Measurements from ENCODE around the gene AP3S2.

The AP3S2 gene

DNA sequence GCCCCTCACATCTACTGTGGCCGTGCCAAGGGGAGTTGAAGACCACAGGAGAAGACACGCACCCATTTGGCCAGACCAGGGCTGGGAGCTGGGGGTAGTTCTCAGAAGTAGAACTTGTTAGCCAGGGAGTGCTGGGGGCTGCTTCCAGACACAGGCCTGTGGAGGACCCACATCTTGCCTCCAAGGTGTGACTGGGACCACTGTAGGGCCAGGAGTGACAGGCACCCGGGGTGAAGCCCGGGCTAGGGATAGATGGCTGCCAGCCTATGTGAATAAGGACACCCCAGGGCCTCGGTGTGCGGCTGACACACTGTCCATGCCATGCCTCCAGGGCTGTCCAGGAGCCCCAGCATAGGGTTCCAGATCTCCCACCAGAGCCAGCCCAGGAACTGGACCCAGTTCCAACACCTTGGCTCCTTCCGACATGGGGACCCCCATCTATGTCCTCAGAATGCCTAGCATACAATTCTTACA is 80.9 kb downstream of the AP3S2 start:
- DNase-seq, result no peak

DNA sequence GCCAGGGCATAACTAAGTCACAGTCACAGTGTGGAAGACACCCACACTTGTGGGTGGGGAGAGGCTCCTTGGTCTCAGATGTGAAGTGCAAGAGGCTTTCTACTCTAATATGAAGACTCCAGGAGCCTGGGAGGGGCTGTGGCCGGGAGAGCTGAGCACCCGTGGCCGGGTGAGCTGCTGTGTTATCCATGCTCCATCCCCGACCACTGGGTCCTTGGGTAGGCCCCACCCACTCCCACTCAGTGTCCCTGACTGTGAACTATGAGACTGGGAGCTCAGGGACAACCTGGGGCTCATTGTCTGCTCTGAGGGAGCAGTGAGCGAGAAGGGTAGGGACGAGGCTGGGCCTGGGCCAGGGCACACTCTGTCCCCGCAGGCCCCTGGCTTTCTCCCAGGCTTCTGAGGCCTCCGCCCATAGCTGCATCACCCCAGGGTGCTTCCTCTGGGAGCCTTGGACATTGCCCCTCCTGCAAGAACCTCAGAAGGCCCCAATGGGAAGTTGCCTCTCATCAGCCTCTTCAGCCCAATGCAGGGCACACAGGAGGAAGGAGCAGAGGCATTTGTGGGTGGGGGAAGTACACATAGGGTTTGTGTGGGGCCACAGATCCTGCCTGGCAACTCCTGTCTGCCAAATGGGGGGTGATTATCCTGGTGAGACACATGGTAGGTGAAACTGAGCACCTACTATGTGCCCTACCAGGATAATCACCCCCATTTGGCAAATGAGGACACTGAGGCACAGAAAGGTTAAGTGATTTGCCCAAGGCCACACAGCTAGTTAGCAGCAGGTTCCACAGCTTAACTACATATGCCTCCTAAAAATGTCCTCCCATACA is 81.6 kb downstream of the AP3S2 start:
- no peak for DNase-seq

GRCh38 chr15:89810837-89811236 is 83.0 kb downstream of the AP3S2 start:
- no peak for DNase-seq

- no peak for DNase-seq
Observed at GRCh38 chr15:89809787-89810148, 84.0 kb downstream of the AP3S2 start.

- DNase-seq, result no peak
Observed at GRCh38 chr15:89809093-89809786, 84.6 kb downstream of the AP3S2 start.

DNA sequence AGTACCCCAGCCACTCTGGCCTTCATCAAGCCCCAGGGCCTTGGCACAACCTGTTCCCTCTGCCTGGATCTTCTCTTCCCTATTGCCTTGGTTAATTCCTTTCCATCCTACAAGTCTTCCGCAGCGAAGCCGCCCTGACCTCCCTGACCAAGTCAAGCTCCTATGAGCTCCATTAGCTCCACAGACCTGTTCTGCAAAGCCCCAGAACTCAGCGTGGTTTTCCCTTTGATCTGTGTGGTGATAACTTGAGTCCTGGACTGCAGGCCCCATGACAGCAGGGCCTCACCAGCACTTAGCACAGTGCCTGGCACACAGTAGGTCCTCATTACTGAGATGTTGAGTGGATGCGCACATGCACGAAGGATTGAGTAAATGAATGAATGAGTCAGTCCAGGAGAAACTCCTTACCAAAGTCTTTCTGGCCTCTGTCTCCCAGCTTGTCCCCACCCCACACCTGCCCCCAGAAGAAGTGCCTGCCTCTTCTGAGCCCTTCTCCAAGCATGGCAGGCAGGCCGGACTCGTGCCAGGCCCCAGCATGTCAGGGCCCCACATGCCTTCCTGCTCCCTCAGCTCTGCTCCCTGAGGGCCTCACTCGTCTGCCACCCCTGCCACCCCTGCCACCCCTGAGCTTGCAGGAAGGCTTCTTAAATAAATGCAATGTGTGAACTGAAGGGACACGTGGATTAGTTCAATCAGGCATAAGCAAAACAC is 85.5 kb downstream of the AP3S2 start:
- DNase-seq, result no peak

DNA sequence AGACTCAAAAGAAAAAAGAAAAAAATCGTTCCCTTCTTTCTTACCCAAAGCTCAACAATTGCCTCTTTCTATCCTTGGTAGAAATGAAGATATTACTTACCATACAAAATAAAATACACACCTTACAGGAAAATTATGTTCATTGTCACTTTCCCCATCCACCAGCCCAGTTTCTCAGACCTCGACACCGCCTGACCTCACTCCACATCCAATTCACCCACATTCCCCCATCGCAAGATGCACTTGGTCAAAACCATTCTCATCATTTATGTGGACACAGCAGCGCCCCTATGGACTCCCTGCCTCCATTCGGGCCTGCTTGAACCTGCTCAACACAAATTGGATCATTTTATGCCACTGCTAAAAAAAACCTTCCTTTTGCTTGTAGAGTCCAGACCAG is 86.1 kb downstream of the AP3S2 start:
- no peak for DNase-seq

- no peak for DNase-seq
Observed at GRCh38 chr15:89806559-89807550, 86.9 kb downstream of the AP3S2 start.

DNA sequence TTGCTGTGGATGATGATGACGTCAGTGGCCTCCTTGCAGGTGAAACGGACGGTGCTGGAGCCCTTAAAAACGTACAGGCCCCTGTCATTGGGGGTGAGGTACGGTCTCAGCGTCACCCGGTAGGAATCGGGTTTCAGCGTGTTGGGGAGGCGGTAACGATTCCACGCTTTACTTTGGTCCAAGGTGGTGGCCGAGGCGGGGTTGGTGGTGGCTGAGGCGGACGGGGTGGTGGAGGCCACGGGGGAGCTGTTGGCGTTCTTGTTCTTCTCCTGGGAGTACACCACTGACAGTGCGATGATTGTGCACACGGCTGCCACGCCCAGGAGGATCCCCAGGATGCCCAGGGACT is 87.6 kb downstream of the AP3S2 start:
- no peak for DNase-seq

GRCh38 chr15:89805241-89806209 is 88.3 kb downstream of the AP3S2 start:
- no peak for DNase-seq

DNA sequence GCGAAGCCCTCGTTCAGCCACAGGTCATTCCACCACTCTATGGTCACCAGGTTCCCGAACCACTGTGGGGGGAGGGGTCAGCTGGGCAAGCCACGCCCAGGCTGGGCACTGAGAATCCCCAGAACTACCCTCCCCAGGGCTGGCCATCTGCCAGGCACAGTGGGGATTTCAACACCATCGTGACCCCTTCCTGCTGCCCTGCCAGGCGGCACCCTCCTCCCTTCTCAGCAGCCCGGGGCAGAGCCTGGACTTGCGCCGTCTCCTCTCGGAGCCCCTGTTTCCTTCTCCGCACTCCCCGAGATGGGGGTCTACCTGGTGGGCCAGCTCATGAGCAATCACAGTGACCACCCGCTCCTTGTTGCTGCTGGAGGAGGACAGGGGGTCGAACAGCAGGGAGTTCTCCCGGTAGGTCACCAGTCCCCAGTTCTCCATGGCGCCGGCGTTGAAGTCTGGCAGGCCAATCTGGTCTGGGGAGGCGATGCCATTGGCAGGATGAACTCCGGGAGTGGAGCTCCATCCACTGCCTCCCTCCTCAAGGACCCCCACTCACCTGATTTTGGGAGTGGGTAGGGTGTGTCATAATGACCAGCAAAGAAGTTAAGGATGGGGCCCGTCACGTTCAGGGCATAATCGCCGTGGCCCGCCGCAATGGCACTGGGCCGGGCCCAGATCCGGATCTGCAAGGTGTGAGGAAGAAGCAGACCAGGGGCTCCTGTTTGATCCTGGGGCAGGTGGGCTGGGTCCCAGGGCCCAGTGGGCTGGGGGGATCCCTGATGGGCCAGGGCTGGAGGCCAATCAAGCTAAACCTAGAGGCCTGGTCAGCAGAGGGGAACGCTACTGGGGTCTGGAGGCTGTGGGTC is 89.6 kb downstream of the AP3S2 start:
- no peak for DNase-seq

GRCh38 chr15:89802986-89803824 is 90.6 kb downstream of the AP3S2 start:
- DNase-seq, result no peak

DNA sequence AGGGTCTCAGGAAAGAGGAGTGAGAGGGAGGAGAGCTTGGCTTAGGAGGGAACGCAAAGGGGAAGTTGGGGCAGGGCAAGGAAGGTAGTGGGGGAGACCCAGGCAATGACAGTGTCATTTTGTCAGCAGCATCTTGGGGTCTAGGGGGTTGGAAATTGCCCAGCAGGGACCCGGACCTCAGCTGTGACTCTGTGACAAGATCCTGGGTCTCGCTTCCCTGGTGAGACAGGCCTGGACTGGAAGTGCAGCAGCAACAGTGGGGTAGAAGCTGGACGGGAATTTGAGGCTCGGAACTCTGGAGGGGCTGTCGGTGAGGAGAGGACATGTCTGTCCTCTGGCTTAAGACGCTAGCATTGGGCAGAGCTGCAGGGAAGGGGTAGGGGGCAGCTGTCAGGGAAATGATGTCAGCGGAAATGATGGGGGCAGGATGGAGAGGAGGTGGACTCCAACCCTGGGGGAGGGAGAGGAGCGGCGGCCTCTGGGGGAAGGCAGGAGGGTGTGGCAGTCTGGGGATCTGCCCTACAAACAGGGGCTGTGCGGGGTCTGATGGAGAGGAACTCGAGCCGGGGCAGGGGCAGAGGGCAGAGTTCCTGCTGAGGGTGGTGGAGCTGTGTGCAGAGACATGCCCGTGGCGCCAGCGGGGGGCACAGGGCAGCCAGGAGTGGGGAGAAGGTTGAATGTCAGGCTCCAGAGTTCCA is 91.4 kb downstream of the AP3S2 start:
- DNase-seq, result no peak

DNA sequence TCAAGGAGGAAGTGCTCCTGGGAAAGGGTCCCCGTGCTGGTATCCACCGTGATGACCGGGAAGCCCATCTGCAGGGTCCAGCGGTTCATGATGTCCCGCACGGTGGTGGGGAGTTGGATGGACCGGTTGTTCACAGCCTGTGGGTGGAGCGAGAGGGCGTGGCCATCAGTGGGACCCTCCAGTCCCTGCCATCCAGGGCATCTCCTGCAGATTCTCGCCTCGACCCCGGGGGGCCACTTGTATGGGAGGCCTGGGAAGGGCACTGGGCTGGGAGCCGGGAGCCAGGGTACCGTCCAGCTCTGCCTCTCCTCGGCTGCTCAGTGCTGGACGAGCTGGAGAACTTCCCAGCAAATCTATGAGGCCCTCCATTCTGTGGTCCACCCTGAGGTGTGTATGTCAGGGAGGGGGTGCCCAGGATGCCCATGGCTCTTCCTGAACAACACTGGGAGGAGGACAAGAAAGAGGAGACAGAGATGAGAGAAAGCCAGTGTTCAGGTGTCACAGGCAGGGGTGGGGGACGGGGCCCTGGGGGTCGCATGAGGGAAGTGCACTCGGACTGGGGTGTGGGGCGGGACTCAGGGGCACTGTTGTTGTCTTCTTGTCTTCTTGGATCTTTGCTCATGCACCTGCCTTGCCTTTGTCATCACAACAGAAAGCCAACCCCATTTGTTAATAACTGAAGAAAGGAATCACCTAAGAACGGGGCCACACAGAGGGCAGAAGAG is 92.2 kb downstream of the AP3S2 start:
- no peak for DNase-seq

- no peak for DNase-seq
Observed at GRCh38 chr15:89799918-89800498, 93.8 kb downstream of the AP3S2 start.

GRCh38 chr15:89799011-89799911 is 94.5 kb downstream of the AP3S2 start:
- no peak for DNase-seq
